Measurements from ENCODE around the gene EIF3J. TPM values are rescaled to one million over a fixed set of nuclear protein-coding genes. Genes with fewer than 3 reads are reported as not detected.

Gene EIF3J
- polyA plus RNA-seq, 1 donor from 2014 or later = 52.9 TPM

GRCh38 chr15:44598066-44598465 lies 61.1 kb downstream of the EIF3J start:
- H3K27me3 ChIP-seq (ENCODE audit: insufficient read depth, low read depth, low read length) = no peaks in the 10 kb centered on the region
- H3K4me2 ChIP-seq (ENCODE audit: low read length) = no peak overlapping the region
- H3K36me3 ChIP-seq (ENCODE audit: insufficient read depth, low read length) = peaks cover 4% of the 10 kb centered on the region
- H3K9ac ChIP-seq (ENCODE audit: low read length) = no peak overlapping the region
- no peak overlapping the region for H3K4me3 ChIP-seq (ENCODE audit: low read length)
- no peaks in the 10 kb centered on the region for H3F3A ChIP-seq (ENCODE audit: insufficient read depth, low read length, poor library complexity, severe bottlenecking)
- H3K9me3 ChIP-seq (ENCODE audit: low read length) = no peaks in the 10 kb centered on the region
- H3K27ac ChIP-seq (ENCODE audit: low read length) = no peak overlapping the region
- H3K9me2 ChIP-seq (ENCODE audit: insufficient read depth, low read length) = no peaks in the 10 kb centered on the region
- H4K20me1 ChIP-seq (ENCODE audit: insufficient read depth) = no peaks in the 10 kb centered on the region
- TF ChIP-seq RAD21 (conservative IDR thresholded peaks at IDR 0.05) (no peak), TAF1 (IDR thresholded peaks at IDR 0.05; ENCODE audit: low read depth) (no peak), POLR2AphosphoS5 (IDR thresholded peaks at IDR 0.05) (no peak), CTCF (IDR thresholded peaks at IDR 0.05; ENCODE audit: poor library complexity, severe bottlenecking) (no peak), MXI1 (conservative IDR thresholded peaks at IDR 0.05; ENCODE audit: poor library complexity, severe bottlenecking) (no peak), SMC3 (conservative IDR thresholded peaks at IDR 0.05; ENCODE audit: poor library complexity) (no peak), REST (IDR thresholded peaks at IDR 0.05; ENCODE audit: borderline replicate concordance) (no peak), EP300 (conservative IDR thresholded peaks at IDR 0.05; ENCODE audit: poor library complexity, severe bottlenecking) (no peak)
- no peak overlapping the region for H2AFZ ChIP-seq (ENCODE audit: low read depth, low read length)
- H3K79me2 ChIP-seq (replicated peaks; ENCODE audit: insufficient read depth, low read length) = no peaks in the 10 kb centered on the region

DNA sequence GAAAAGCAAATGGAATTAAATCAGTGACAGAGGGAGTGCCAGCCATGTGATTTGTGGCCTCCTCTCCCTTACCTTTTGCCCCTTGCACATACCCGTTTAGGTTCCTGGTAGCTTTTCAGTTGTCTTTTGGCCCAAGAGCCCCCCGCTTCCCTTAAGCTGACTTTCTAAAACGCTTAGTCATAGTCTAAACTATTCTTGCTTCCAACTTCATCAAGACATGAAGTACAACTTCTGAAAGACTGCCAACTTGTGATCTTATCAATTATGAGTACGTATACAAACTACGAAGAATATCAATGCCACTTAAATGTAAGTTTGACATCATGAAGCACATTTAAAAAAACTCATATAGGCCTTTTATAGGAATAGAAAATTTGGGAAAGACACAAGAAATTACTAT lies 61.9 kb downstream of the EIF3J start:
- Histone ChIP-seq H3K27ac (ENCODE audit: low read length) (no peak overlapping the region), H3K79me2 (replicated peaks; ENCODE audit: insufficient read depth, low read length) (no peaks in the 10 kb centered on the region), H2AFZ (ENCODE audit: low read depth, low read length) (no peak overlapping the region), H3K9me3 (ENCODE audit: low read length) (no peaks in the 10 kb centered on the region), H3K4me3 (ENCODE audit: low read length) (no peak overlapping the region), H3K9me2 (ENCODE audit: insufficient read depth, low read length) (no peaks in the 10 kb centered on the region), H4K20me1 (ENCODE audit: insufficient read depth) (no peaks in the 10 kb centered on the region), H3K27me3 (ENCODE audit: insufficient read depth, low read depth, low read length) (no peaks in the 10 kb centered on the region), H3K9ac (ENCODE audit: low read length) (no peak overlapping the region), H3K36me3 (ENCODE audit: insufficient read depth, low read length) (peaks cover 4% of the 10 kb centered on the region), H3F3A (ENCODE audit: insufficient read depth, low read length, poor library complexity, severe bottlenecking) (no peaks in the 10 kb centered on the region), H3K4me2 (ENCODE audit: low read length) (no peak overlapping the region)
- no peak for TF ChIP-seq SMC3 (conservative IDR thresholded peaks at IDR 0.05; ENCODE audit: poor library complexity)
- TF ChIP-seq TAF1 (IDR thresholded peaks at IDR 0.05; ENCODE audit: low read depth) = no peak
- no peak for TF ChIP-seq RAD21 (conservative IDR thresholded peaks at IDR 0.05)

DNA sequence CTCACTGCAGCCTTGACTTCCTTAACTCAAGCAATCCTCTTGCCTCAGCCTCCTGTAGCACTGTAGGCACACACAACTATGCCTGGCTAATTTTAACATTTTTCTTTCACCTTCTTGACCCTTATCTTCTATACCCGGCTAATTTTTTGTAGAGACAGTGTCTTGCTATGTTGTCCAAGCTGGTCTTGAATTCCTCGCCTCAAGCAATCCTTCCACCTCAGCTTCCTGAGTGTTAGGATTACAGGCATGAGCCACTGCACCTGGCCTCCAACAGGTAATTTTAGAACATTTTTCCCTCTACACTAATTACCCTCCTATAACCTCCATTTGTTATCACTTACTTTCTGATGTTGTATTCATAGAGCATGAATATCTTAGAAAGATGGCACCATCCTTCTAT lies 66.2 kb downstream of the EIF3J start:
- H3K9me3 ChIP-seq (ENCODE audit: low read length) = no peaks in the 10 kb centered on the region
- no peaks in the 10 kb centered on the region for H3K27me3 ChIP-seq (ENCODE audit: insufficient read depth, low read depth, low read length)
- H3K36me3 ChIP-seq (ENCODE audit: insufficient read depth, low read length) = peaks cover 9% of the 10 kb centered on the region
- no peak overlapping the region for H2AFZ ChIP-seq (ENCODE audit: low read depth, low read length)
- no peaks in the 10 kb centered on the region for H4K20me1 ChIP-seq (ENCODE audit: insufficient read depth)
- H3K4me2 ChIP-seq (ENCODE audit: low read length) = no peak overlapping the region
- no peaks in the 10 kb centered on the region for H3K9me2 ChIP-seq (ENCODE audit: insufficient read depth, low read length)
- H3K27ac ChIP-seq (ENCODE audit: low read length) = no peak overlapping the region
- H3K4me3 ChIP-seq (ENCODE audit: low read length) = no peak overlapping the region
- H3F3A ChIP-seq (ENCODE audit: insufficient read depth, low read length, poor library complexity, severe bottlenecking) = no peaks in the 10 kb centered on the region
- H3K79me2 ChIP-seq (replicated peaks; ENCODE audit: insufficient read depth, low read length) = no peaks in the 10 kb centered on the region
- no peak overlapping the region for H3K9ac ChIP-seq (ENCODE audit: low read length)
- TF ChIP-seq REST (IDR thresholded peaks at IDR 0.05; ENCODE audit: borderline replicate concordance) = no peak
- TF ChIP-seq RAD21 (conservative IDR thresholded peaks at IDR 0.05) = no peak
- TF ChIP-seq EZH2 (IDR thresholded peaks at IDR 0.05; ENCODE audit: borderline replicate concordance, insufficient read depth, low read length, poor library complexity, severe bottlenecking) = no peak
- TF ChIP-seq TAF1 (IDR thresholded peaks at IDR 0.05; ENCODE audit: low read depth) = no peak
